SU-DHL-6 (cell line): ENCODE measurements around the gene SLC6A7.

Experiments used
- H2AFZ ChIP-seq: fragments of 200-600 bp; sonication (generic); 2 replicates; pipeline ENCODE4 v1.6.1; 2014; ENCODE audit warnings: low read depth, mild to moderate bottlenecking, moderate library complexity, mixed read lengths, antibody characterized with exemption, low read length; ENCODE audit not compliant: severe bottlenecking
- H3F3A ChIP-seq: fragments of 200-600 bp; shearing (Covaris generic); 2 replicates; pipeline ENCODE4 v1.6.0; 2016; ENCODE audit warnings: antibody characterized with exemption, mild to moderate bottlenecking; ENCODE audit not compliant: insufficient read depth
- H3K27ac ChIP-seq: fragments of 200-600 bp; sonication (generic); 2 replicates; pipeline ENCODE4 v1.5.1; 2016; ENCODE audit warnings: low read depth, mild to moderate bottlenecking, low read length, moderate library complexity, mixed read lengths
- H3K27me3 ChIP-seq: fragments of 200-600 bp; sonication (generic), shearing (Covaris generic); 2 replicates; pipeline ENCODE4 v1.6.0; 2014; ENCODE audit warnings: mild to moderate bottlenecking, low read length
- H3K36me3 ChIP-seq: fragments of 200-600 bp; sonication (generic); 2 replicates; pipeline ENCODE4 v1.6.1; 2014; ENCODE audit warnings: mild to moderate bottlenecking, low read length, mixed read lengths
- H3K4me2 ChIP-seq: fragments of 300-600, 200-600 bp; shearing (Covaris generic), sonication (generic); 2 replicates; pipeline ENCODE4 v1.6.0; 2014; ENCODE audit warnings: low read length, low read depth, mild to moderate bottlenecking; ENCODE audit not compliant: poor library complexity, severe bottlenecking
- H3K4me3 ChIP-seq: fragments of 200-600 bp; sonication (generic); 2 replicates; pipeline ENCODE4 v1.5.1; 2014; ENCODE audit warnings: antibody characterized with exemption, low read length, mild to moderate bottlenecking, mixed read lengths; ENCODE audit not compliant: insufficient read depth, poor library complexity, severe bottlenecking
- H3K79me2 ChIP-seq: fragments of 200-600 bp; sonication (generic); 2 replicates; pipeline ENCODE4 v1.6.1; 2014; ENCODE audit warnings: mild to moderate bottlenecking, low read length, moderate library complexity; ENCODE audit not compliant: insufficient read depth
- H3K9ac ChIP-seq: fragments of 200-600 bp; sonication (generic); 2 replicates; pipeline ENCODE4 v1.7.0; 2014; ENCODE audit warnings: mild to moderate bottlenecking, low read length
- H3K9me2 ChIP-seq: fragments of 200-600 bp; sonication (generic); replicated peaks from 2 replicates; pipeline ENCODE4 v1.6.1; 2014; ENCODE audit warnings: low read length; ENCODE audit not compliant: insufficient read depth
- H3K9me3 ChIP-seq: fragments of 200-600 bp; sonication (generic); 2 replicates; pipeline ENCODE4 v1.6.1; 2014; ENCODE audit warnings: low read length, mixed read lengths; ENCODE audit not compliant: insufficient read depth
- H4K20me1 ChIP-seq: fragments of 200-600 bp; sonication (generic); 2 replicates; pipeline ENCODE4 v1.6.1; 2014; ENCODE audit warnings: low read depth, mild to moderate bottlenecking, antibody characterized with exemption, low read length, moderate library complexity, mixed read lengths
- CTCF ChIP-seq: fragments of 200-600 bp; sonication (generic); IDR thresholded peaks from one replicate; pipeline ENCODE4 v1.5.1; 2017; ENCODE audit warnings: antibody characterized with exemption, mild to moderate bottlenecking, low read length, moderate library complexity; ENCODE audit not compliant: insufficient read depth, poor library complexity, severe bottlenecking
- EZH2phosphoT487 ChIP-seq: fragments of 200-600 bp; sonication (generic), shearing (Covaris generic); conservative IDR thresholded peaks from 2 replicates; pipeline ENCODE4 v1.6.1; 2018; ENCODE audit warnings: mild to moderate bottlenecking, antibody characterized with exemption, low read length, moderate library complexity, mixed read lengths

Gene SLC6A7

GRCh38 chr5:150156540-150156939, 33.3 kb upstream of the SLC6A7 start:
- Histone ChIP-seq H4K20me1 (no peaks in the 10 kb centered on the region), H3K27me3 (no peaks in the 10 kb centered on the region), H3K9ac (no peak overlapping the region), H3K27ac (no peak overlapping the region), H3K79me2 (no peaks in the 10 kb centered on the region), H3F3A (no peaks in the 10 kb centered on the region), H2AFZ (no peak overlapping the region), H3K9me2 (no peaks in the 10 kb centered on the region), H3K36me3 (no peaks in the 10 kb centered on the region), H3K9me3 (no peaks in the 10 kb centered on the region), H3K4me2 (no peak overlapping the region), H3K4me3 (no peak overlapping the region)
- TF ChIP-seq EZH2phosphoT487 (no peak), CTCF (no peak)

GRCh38 chr5:150157168-150157567, 32.7 kb upstream of the SLC6A7 start:
- H3K9me3 ChIP-seq = no peaks in the 10 kb centered on the region
- no peak overlapping the region for H3K4me2 ChIP-seq
- no peaks in the 10 kb centered on the region for H3F3A ChIP-seq
- no peaks in the 10 kb centered on the region for H3K79me2 ChIP-seq
- no peak overlapping the region for H3K4me3 ChIP-seq
- H3K9ac ChIP-seq = no peak overlapping the region
- H4K20me1 ChIP-seq = no peaks in the 10 kb centered on the region
- no peaks in the 10 kb centered on the region for H3K9me2 ChIP-seq
- TF ChIP-seq CTCF = no peak
- no peak for TF ChIP-seq EZH2phosphoT487
- H2AFZ ChIP-seq = no peak overlapping the region
- H3K36me3 ChIP-seq = no peaks in the 10 kb centered on the region
- H3K27me3 ChIP-seq = no peaks in the 10 kb centered on the region
- H3K27ac ChIP-seq = no peak overlapping the region

DNA sequence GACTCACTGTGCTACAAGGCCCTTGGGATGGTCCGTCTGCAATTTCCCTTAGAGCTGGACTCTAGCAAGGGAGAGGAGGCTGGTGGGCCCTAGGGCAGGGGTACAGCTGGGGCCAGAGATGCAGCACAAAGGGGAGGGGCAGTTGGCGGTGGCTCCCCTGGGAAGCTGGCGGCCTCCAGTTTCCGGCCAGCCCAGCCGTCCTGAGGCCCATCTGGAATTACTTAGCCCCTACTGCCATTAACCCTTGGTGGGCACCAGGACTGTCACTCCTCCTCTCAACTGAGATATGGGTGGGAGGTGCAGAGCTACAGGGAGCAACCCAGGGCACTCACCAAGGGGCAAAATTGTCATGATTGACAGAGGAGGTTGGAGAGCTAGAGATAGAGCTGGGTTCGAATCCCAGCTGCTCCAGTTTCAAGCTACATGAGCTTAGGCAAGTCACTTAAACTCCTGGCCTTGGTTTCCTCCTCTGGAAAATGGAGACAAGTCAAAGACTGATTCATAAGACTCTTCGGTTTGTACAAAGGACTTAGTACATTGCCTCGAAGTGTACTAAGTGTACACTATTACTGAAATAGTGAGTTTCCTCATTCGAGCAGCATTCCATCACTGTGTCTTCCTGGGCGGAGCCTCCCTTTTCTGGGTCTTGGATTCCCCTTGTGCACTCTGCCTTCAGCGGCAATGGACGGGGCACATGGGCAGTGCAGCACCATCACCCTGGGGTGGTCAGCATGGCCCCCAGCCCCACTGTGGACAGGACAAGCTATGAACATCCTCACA, 31.5 kb upstream of the SLC6A7 start:
- H3K9me2 ChIP-seq = no peaks in the 10 kb centered on the region
- no peaks in the 10 kb centered on the region for H3K36me3 ChIP-seq
- no peaks in the 10 kb centered on the region for H3K9me3 ChIP-seq
- no peak overlapping the region for H3K27ac ChIP-seq
- no peaks in the 10 kb centered on the region for H3K27me3 ChIP-seq
- H3K4me2 ChIP-seq = no peak overlapping the region
- TF ChIP-seq EZH2phosphoT487 = no peak
- no peak for TF ChIP-seq CTCF
- no peak overlapping the region for H2AFZ ChIP-seq
- H3K4me3 ChIP-seq = no peak overlapping the region
- no peaks in the 10 kb centered on the region for H3F3A ChIP-seq
- H3K9ac ChIP-seq = no peak overlapping the region
- H4K20me1 ChIP-seq = no peaks in the 10 kb centered on the region
- no peaks in the 10 kb centered on the region for H3K79me2 ChIP-seq
